GM19193 (cell line): ENCODE measurements around the gene DCAF15.

Source experiments
- POLR2A ChIP-seq: IDR thresholded peaks from 4 replicates; pipeline ENCODE4 v1.6.1; 2011; ENCODE audit not compliant: insufficient read depth, insufficient read length; ENCODE audit errors: extremely low read depth

DCAF15 gene, protein sequence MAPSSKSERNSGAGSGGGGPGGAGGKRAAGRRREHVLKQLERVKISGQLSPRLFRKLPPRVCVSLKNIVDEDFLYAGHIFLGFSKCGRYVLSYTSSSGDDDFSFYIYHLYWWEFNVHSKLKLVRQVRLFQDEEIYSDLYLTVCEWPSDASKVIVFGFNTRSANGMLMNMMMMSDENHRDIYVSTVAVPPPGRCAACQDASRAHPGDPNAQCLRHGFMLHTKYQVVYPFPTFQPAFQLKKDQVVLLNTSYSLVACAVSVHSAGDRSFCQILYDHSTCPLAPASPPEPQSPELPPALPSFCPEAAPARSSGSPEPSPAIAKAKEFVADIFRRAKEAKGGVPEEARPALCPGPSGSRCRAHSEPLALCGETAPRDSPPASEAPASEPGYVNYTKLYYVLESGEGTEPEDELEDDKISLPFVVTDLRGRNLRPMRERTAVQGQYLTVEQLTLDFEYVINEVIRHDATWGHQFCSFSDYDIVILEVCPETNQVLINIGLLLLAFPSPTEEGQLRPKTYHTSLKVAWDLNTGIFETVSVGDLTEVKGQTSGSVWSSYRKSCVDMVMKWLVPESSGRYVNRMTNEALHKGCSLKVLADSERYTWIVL

GRCh38 chr19:13952154-13952930 is at the start of gene DCAF15:
Gene DCAF15, plus strand, starts transcription at chr19:13952509. Its CDS starts 4 bp downstream, at chr19:13952513.
- TF ChIP-seq POLR2A = peak; percentile 78

DNA sequence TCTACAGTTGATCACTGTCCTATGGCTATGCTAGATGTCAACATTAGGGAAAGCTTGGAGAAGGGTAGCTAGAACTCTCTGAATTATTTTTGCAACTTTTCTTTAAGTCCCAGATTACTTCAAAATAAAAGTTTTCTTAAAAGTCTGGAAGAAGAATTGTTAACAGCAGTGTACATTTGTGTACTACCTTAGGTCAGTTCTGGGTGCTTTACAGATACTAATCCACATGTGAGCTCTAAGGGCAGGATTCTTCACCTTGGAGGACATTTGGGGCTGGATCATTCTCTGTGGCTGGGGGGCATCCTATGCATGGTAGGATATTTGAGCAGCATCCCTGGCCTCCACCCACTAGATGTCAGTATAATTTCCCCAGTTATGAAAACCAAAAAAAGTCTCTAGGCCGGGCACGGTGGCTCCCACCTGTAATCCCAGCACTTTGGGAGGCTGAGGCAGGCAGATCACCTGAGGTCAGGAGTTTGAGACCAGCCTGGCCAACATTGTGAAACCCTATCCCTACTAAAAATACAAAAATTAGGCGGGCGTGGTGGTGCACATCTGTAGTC is 49.2 kb upstream of the DCAF15 start:
- no peak for TF ChIP-seq POLR2A

DNA sequence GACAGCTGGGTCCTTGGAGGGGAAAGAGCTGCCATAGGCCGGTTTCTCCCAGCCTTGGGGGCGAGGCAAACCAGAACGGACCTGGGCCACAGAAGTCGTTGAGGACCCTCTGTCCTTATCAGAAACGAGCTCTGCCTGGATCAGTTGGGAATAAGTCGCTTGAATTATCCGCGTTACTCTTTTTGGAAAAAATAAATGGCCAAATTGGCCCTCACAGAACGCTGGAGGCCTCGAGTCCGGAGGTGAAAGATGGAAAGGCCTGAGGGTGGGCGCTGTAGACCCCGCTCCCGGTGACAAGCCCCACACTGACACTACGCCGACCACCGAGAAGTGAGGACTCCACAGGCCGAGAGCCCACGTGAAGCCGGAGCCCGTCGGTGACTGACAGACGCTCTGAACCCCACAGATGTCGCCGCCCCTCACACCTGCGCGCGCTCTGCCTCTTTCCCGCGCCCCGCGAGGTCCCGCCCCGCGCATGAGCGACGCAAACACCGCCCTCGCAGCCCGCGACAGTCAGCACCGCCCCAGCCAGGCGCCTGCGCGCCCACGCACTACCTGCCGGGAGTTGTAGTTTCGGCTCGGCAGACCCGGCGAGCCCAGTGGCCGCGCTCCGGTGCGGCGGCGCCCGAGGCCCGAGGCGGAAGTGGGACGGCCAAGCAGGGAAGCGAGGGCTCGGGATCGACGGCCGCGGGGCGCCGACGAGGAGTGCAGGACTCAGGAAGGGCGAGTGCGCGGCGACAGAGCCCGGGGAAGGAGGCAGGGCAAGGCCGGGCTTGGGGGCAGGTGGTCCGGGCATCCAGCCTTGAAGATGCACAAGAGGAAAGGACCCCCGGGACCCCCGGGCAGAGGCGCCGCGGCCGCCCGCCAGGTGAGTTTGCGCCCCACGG is 46.4 kb upstream of the DCAF15 start, which contains the start of the genes BRME1 and CC2D1A:
Gene BRME1, minus strand, starts transcription at position 484 of the 887 bp plus-strand sequence. CDS start 1,225 bp downstream, outside the sequence.
Gene CC2D1A, plus strand, starts transcription at position 568 of the 887 bp plus-strand sequence. Its CDS starts 241 bp downstream, at position 809.
- TF ChIP-seq POLR2A = peak; percentile 63

GRCh38 chr19:13906521-13906904 is 45.8 kb upstream of the DCAF15 start:
- TF ChIP-seq POLR2A = no peak

GRCh38 chr19:13906910-13907309 is 45.4 kb upstream of the DCAF15 start:
- no peak for TF ChIP-seq POLR2A

DNA sequence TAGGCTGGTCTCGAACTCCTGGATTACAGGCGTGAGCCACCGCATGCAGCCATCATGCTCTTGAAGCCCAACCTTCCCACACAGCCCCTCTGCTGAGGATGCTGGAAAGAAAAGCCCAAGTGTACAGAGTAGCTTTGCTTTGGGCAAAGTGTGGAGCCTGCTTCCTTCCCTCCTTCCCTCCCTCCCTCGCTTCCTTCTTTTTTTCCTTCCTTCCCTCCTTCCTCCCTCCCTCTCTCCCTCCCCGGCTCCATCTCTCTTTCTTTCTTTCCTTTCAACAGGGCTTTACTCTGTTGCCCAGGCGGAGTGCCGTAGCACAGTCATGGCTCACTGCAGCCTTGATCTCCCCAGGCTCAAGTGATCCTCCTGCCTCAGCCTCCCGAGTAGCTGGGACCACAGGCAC is 43.6 kb upstream of the DCAF15 start:
- no peak for TF ChIP-seq POLR2A

- TF ChIP-seq POLR2A = no peak
Measured at GRCh38 chr19:13909430-13909829, 42.9 kb upstream of the DCAF15 start.

DNA sequence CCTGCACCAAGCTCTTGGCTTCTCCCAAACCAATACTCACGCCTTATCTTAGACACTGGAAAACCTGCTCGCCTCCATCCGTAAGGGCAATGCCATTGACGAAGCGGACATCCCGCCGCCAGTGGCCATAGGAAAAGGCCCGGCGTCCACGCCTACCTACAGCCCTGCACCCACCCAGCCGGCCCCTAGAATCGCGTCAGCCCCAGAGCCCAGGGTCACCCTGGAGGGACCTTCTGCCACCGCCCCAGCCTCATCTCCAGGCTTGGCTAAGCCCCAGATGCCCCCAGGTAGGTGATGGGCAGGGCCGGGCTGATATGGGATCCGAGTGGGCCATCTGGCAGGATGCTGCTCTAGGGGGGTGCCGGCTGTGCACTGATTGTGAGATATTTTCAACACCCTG is 39.0 kb upstream of the DCAF15 start:
- TF ChIP-seq POLR2A = no peak

DNA sequence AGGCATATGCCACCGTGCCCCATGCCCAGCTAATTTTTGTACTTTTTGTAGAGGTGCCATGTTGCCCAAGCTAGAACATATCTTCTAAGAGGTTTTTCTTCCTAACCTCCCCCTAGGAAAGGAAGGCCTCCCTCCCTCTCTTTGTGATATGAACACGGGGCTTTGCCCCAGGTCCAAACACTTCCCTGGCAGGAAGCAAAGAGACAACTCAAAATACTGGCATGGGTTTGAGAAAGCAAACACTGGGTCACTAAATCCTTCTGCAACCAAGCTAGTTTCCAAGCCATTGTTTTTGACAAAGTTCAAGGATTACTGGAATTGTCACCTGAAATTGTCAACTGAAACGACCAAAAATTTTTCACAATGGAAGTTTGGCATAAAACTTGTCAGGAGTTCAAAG is 37.5 kb upstream of the DCAF15 start:
- TF ChIP-seq POLR2A = no peak

GRCh38 chr19:13917888-13918406 is 34.4 kb upstream of the DCAF15 start:
- TF ChIP-seq POLR2A = no peak

DNA sequence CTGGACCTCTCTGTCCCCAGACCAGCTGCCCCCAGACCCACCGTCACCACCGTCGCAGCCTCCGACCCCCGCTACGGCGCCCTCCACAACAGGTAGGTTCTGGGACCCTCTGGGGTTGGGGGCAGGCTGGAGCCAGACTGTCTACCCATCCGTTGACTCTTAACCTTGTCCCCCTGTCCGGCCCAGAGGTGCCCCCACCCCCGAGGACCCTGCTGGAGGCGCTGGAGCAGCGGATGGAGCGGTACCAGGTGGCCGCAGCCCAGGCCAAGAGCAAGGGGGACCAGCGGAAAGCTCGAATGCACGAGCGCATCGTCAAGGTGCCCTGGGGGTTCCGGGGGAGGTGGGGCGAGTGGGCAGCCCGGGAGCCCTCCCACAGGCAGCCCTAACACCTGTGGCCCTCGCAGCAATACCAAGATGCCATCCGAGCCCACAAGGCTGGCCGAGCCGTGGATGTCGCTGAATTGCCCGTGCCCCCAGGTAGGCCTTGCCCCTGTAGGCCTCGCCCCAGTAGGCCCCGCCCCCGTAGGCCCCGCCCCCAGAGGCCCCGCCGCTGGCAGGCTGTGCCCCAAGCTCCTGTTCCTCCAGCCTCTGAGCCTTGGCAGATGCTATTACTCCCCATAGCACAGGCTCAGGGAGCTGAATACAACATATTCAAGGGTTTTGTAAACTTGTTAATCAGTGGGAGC is 33.4 kb upstream of the DCAF15 start:
- TF ChIP-seq POLR2A = no peak

DNA sequence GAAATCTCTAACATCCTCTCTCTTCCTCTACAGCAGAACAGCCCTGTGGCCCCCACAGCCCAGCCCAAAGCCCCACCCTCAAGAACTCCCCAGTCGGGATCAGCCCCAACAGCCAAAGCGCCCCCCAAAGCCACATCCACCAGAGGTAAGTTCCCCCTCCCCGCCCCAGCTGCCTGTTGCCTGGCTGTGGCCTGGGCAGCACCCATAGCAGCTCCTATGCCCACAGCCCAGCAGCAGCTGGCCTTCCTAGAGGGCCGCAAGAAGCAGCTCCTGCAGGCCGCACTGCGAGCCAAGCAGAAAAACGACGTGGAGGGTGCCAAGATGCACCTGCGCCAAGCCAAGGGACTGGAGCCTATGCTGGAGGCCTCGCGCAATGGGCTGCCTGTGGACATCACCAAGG is 31.8 kb upstream of the DCAF15 start:
- TF ChIP-seq POLR2A = no peak
